Islet precursor cell (in vitro differentiated cells): ENCODE data around the gene TGM2.

Source experiments
- DNase-seq: peaks from one replicate; pipeline ENCODE4 v3.0.0-alpha.2; 2018

TGM2 gene

DNA sequence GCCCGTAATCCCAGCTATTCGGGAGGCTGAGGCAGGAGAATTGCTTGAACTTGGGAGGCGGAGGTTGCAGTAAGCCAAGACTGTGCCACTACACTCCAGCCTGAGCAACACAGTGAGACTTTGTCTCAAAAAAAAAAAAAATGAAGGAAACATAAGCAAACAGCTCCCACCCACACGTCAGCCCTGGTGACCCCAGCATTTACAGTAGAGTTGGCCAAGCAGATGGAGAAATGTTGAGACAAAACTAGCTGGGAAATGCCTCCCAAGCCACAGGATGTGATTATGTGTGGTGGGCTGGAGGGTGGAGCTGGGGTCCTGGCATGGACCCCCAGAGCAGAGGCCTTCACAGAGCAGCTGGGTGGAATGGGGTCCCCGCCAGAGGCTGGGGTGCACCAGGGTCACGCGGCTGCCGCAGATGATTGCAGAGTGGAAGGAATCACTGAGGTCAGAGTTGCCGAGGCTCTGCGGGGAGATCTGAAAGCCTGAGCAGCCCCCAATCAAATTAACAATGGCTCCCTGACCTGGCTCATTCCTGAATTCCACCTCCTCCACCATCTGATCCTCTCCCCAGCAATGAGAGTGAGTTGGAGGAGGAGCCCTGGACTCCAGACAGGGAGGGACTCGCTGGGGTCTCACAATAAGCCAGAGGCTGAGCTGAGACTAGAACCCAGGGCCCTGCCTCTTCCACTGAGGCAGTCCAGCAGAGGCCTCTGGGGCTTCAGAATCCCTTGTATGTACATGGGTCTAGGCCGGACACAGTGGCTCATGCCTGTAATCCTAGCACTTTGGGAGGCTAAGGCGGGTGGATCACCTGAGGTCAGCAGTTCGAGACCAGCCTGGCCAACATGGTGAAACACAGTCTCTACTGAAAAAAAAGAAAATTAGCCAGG, 34.7 kb upstream of the TGM2 start:
- peak; percentile 44 for DNase-seq

GRCh38 chr20:38198238-38198861, 33.3 kb upstream of the TGM2 start:
- peak; percentile 84 for DNase-seq

DNA sequence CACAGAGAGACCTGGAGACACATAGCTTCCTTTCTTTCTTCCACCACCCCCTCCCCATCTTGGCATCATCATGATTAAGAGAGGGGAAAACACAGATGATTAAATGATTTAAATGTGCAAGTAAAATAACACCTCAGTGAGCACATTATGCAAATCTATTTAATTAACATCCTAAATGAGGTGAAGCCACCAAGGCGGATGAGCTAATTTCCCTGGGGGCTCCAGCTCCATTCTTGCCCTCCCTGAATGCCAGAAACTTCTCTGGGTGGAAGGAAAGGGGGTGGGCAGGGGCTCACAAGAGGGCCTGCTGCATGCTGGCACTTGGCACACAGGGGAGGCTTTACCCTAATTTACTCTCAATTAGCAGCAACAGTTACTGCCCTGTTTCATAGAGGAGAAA, 32.5 kb upstream of the TGM2 start:
- peak; percentile 43 for DNase-seq

DNA sequence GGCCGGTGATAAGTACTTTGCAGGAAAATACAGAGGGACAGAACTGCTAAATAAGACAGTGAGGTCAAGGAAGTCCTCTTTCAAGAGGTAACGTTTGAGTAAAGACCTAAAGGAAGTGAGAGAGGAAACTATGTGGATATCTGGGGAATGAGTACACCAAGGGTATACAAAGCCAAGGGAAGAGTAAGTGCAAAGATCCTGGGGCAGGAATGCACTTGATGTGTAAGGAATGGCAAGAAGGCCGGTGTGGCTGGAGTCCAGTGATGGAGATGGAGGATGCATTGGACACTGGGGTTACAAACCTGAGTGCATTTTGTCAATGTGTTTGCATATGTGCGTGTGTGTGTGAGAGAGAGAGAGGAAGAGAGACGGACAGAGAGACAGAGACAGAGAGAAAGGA, 32.1 kb upstream of the TGM2 start:
- DNase-seq = peak; percentile 35

GRCh38 chr20:38196592-38196991, 31.5 kb upstream of the TGM2 start:
- peak; percentile 60 for DNase-seq

DNA sequence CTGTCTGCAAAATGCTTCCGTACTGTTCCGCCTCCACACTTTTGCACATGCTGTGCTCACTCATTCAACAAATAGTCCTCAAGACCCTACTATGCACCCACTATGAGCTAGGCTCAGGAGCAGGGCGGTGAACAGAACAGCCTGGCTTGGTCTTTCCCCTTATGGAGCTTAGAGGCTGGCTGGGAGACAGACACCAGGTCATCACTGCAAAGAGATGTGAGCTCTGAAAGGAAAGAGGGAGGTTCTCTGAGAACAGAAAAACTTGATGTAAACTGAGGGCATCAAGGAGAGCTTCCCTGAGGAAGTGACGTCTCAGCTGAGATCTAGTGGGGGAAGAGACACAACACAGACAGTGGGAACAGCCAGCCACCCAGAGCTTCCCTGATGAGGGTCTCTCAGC, 31.0 kb upstream of the TGM2 start:
- DNase-seq = peak; percentile 34

DNA sequence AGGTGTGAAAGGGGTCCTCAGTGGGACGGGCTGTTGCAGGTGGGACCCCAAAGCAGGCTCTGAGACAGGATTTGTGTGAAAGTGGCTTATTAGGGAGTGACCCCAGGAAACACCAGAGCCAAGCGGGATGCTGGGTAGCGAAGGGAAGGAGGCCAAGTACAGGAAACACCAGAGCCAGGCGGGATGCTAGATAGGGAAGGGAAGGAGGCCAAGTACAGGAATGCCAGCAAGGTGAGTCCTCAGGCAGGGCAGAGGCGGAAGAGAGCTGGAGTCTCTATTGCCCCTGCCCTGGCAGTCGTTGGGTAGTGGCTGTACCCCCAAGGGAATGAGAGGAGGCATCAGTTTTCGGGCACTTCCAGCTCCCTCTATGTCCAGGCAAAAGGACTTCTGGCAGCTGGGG, 30.5 kb upstream of the TGM2 start:
- DNase-seq = peak; percentile 43

DNA sequence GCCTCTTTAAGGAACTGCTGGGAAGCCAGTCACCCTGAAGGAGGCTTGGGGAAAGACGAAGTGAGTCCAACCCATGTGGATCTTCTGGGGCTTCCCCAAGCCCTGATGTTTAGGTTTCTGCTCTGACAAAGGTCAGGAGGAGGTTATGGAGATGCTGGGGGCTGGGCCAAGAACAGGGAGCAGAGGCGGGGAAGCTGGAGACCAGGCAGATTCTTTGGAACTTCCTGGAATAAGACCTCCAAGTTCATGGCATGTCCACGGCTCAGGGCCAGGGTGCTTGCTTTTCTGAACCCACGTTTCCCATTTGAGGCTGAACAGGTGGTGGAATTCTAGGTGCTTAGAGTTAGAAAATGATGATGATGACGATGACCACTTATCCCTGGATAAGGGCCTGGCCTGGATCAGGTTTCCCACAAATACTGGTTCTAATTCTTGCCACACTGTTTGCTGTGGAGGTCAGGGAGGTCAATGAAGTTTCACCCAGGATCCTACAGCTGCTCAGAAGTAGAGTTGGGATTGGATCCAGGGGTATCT, 30.0 kb upstream of the TGM2 start:
- peak; percentile 19 for DNase-seq

- peak; percentile 32 for DNase-seq
Measured at GRCh38 chr20:38193586-38194105, 28.6 kb upstream of the TGM2 start.

DNA sequence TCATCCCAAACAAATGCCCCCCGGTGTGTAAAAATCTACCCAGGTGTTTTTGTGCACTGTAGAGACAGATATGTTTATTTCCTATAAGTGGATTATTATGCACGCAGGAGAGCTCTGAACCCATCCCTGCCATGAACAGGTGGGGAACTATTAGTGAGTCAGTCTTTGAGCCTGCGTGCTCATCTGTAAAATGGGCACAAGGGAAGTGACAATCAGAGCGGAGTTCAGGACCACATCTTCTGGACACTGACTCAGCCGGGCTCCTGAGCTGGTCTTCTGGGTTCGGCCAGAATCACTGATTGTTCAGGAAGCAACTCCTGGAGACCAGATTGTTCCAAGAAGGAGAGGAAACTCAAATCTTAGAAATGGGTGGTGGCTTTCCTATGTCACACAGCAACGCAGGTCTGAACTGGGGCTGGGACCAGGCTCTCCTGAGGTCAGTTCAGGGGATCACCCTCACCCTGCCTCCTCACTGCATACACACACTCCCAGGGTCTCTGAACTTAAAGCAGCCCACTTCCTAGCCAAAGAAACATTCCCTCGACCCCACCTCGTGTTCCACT, 27.3 kb upstream of the TGM2 start:
- DNase-seq = peak; percentile 36

DNA sequence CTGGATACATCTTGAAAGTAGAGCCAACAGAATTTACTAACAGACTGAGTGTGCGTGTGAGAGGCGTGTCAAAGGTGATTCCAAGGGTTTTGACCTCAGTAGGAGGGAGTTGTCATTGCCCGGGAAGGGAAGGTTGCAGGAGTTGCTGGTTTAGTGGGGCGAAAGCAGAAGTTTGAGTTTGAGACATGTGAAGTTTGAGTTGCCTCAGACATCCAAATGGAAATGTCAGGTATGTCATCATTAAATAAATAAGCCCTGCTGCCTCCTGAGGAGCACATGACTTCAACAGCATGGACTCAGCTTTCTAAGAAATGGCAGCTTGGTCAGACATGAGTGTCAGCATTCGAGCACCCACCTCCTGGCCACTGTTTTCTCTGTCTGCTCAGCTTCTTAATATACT, 26.6 kb upstream of the TGM2 start:
- DNase-seq = no peak

DNA sequence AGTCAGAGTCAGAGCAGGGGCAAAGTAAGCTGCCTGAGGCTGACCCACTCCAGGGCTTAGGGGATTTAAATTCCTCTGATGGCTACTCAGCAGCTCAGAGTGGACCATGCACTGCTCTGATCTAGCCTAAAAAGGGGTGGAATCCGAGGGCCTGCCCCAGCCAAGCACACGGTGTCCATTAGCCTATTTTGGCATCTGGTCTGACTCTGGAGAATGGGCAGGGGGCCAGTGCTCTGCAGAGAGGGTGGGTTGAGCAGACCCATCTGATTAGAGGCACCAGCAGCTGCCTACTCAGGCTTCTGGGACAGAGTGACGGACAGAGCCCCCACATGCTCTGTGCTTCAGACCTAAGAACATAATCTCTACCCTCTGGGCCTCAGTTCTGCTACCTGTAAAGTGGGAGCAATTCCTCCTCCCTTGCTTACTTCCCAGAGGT, 25.9 kb upstream of the TGM2 start:
- peak; percentile 84 for DNase-seq

DNA sequence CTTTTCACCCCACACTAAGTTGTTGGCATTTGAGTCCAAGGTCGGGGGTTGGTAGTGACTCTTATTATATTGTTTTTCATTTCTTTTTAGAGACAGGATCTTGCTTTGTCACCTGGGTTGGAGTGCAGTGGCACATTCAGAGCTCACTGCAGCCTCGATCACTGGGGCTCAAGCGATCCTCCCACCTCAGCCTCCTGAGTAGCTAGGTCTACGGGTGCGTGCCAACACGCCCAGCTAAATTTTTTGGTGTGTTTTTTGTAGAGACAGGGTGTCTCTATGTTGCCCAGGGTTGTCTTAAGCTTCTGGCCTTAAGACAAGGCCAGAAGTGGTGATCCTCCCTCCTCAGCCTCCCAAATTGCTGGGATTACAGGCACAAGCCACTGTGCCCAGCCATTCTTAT, 25.1 kb upstream of the TGM2 start:
- peak; percentile 29 for DNase-seq

DNA sequence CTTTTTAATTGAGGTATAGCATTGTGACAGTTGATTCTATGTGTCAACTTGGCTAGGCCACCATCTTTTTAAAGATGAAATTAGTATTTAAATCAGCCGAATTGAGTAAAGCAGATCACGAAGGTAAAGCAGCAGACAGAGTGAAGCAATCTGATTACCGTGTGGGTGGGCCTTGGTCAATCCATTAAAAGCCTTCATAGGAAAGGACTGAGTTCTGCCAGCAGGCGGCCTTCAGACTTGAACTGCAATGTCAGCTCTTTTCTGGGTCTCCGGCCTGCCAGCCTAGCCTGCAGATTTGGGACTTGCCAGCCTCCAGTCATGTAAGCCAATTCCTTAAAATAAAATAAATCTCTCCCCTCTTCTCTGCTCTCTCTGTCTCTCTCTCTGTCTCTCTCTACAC, 22.4 kb upstream of the TGM2 start:
- peak; percentile 75 for DNase-seq

DNA sequence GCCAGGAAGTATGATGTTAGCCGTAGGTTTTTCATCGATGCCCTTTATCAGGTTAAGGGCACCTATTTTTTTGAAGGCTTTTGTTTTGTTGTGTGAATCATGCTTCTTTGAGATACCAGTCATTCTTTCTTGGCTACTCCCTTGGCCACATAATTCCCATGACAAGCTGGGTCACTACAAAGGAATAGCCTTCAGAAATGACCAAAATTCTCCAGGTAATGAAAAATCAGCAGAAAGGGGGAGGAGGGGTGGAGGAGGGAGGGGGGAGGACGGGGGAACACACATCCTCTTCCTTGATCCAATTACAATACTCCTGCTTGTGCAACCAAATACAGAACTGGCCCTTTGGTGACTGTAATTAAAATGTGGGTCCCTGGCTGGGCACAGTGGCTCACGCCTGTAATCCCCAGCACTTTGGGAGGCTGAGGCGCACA, 21.7 kb upstream of the TGM2 start:
- DNase-seq = peak; percentile 50

GRCh38 chr20:38184101-38184500, 19.0 kb upstream of the TGM2 start:
- DNase-seq = peak; percentile 87

DNA sequence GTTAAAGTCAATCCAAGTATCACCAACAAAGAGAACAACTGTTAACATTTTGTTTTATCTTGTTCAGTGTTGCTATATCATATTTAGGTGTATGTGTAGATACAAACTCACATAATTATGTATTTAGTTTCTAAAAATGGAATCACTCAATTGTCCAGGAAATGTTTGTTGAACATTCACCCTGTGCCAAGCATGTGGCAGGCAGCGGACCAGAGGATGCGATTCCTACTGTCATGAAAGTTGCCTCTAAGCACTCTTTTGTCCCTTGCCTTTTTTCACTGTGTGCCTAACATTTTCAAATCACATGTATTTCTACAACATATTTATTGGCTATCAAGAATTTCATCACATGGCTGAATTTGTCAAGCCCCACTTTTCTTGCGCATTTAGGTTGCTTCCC, 16.9 kb upstream of the TGM2 start:
- no peak for DNase-seq

- peak; percentile 86 for DNase-seq
Measured at GRCh38 chr20:38181207-38181801, 16.2 kb upstream of the TGM2 start.

GRCh38 chr20:38180781-38181180, 15.7 kb upstream of the TGM2 start:
- peak; percentile 75 for DNase-seq

- DNase-seq = no peak
Measured at GRCh38 chr20:38179846-38180245, 14.8 kb upstream of the TGM2 start.

- no peak for DNase-seq
Measured at GRCh38 chr20:38178581-38178980, 13.5 kb upstream of the TGM2 start.

DNA sequence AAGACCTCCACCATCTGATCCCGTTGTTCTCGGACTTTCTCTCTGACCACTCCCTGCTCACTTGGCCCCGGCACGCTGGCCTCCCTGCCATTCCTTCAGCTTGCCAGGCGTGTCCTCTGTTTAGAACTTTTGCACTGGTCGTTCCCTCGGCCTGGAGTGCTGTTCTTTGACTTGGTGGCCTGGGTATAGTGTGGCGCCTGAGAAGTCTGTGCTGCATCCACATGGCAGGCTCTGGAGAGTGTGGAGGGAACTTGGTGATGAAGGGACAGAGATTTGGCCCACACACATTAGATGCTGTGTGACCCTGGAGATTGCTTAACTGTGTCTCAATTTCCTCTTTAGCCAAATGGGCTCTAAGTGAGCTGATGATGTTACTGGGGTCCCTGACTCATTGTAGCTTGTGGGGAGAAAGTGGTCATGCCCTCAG, 13.0 kb upstream of the TGM2 start:
- peak; percentile 41 for DNase-seq

DNA sequence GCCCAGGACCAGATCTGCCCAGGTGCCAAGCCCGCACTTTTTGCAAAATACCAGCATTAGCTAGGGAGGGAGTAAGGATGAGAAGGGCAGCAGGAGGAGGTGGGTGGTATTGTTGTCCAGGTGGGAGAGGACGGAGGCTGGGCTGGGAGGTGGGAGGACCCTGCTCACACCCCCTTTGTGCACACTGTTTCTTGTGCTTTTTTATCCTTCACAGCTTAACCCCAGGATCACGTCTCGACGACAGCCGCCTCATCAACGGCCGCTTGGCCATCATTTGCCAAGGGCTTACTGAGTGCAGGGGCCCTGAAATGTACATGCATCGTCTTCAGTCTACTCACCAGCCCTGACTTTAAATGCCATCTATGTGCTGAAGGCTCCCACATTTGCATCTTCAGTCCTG, 12.1 kb upstream of the TGM2 start:
- peak; percentile 42 for DNase-seq
